Measurements from ENCODE around the gene STT3A.
A peak's percentile ranks its signal among the peaks of the same experiment; 100 is the strongest.

The STT3A gene

DNA sequence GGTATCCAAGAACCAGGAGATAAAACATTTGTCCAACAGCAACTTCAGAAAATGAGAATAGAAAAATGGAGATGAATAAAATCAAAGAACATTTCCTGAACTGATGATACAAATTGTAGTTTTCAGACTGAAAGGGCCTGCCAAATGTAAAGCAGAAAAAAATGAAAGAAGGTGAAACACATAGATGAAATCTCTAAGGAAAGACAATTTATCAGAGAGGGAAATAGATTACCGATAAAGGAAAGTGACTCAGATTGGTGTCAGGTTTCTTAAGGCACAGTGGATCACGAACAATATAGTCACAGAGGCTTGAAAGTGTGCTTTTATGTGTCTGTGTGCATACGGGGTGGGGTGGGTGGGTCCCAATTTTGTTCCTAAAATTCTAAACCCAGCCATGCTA lies 4.1 kb upstream of the STT3A start:
- no peak for DNase-seq (ENCODE audit: low spot score)

DNA sequence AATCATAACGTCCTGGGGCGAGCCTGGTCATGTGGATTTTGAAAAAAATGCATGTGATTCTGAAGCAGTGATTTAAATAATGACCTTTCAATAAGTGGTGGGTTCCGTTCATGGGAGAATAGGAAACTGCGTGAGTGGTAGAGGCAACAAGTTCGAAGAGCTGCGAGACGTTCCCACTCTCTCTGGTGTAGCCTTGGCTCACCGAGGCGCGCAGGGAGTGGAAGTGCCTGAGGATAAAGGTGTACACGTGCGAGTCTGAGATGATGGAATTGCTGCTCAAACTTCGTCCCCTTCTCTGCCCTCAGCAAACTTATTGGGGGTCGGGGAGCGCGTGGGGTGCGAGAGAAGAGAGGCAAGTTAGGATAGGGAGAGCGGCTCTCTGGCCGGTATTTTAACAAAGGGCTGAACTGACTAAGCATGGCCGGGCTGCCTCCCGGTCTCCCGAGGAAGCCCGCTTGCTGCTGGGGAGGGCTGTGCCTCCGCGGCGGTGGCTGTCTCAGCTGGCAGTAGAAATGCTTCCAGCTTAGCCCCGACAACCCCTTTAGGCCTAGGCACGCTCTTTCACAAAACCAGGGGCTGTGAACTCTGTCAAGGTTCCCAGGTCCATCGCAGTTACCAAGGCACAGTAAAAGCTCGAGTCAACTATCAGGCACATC lies 875 bp upstream of the STT3A start:
- DNase-seq (ENCODE audit: low spot score): peak; percentile 50

DNA sequence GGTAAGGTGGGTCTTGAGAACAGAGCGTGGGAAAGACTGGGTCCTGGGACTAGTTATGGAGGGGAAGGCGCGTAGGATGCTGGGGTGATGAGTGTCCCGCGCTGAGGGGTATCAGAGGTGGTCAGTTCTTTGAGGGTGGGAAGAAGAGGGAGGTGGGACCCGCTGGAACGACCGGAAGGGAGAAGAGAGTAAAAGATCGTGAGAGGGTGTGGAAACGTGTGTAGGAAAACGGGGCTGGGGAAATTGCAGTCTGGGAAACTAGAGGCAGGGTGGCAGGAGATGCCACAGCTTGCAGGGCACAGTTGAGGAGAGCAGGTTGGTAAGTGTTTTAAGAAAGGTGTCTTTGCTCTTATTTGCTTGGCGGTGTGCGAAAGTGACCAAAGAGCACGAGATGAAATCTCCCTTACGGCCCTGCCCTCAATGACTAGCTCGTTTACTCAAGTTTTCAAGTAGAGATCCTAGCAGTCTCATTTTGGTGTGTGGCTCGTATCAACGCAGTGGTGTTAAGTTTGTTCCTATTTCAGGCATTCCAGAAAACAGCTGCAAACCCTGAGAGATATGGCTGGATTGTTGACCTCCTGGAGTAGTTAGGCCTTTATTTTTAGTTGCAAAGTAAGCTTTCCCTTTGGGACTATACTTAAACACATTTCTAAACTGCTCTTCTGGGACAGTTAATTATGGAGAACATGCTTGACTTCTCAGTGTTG lies 615 bp downstream of the STT3A start:
- DNase-seq (ENCODE audit: low spot score): peak; percentile 66

DNA sequence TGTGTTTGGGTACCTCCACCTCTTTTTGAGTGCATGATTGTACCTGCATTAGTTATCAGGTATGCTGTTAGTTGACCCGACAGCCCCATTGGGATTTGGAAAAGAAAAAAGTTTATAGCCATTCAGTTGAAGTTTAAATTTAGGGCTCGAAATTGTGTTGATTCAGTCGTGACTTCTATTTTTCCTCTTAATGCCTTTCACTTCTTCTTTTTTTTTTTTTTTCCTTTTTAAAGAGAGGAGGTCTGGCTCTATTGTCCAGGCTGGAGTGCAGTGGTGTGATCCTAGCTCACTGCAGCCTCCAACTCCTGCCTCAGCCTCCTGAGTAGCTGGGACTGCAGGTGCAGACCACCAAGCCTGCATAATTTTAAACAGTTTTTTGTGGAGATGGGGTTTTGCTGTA lies 2.3 kb downstream of the STT3A start:
- DNase-seq (ENCODE audit: low spot score): no peak

DNA sequence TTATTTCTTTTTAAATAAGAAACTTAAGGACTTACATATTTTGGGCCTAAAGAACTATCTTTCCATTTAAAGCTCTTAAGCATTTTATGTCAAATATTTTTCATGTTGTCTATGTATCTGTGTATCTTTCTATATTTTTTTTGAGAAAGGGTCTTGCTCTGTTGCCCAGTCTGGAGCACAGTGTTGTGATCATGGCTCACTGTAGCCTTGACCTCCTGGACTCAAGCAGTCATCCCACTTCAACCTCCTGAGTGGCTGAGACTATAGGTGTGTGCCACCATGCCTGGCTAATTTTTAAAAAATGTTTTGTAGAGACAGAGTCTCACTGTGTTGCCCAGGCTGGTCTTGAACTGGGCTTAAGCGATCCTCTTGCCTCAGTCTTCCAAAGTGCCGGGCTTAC lies 8.0 kb downstream of the STT3A start:
- no peak for DNase-seq (ENCODE audit: low spot score)

DNA sequence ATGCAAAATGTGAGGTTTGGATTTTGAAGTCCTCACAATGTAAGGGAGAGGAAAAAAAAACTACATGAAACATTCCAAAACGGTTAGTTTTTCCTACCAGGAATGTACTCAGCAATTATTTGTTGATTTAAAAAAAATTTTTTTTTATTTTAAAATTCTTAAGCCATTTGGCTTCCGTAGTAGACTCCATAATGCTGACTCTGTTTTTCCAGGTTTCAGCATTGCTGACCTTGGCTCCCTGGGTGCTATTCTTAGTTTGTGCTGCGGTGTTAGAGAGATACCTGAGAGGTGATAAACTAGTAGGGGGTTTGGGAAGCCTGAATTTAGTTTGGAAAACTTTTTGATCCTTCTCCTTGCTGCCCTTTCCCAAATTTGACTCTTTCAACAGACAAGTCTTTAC lies 10.6 kb downstream of the STT3A start:
- no peak for DNase-seq (ENCODE audit: low spot score)

DNA sequence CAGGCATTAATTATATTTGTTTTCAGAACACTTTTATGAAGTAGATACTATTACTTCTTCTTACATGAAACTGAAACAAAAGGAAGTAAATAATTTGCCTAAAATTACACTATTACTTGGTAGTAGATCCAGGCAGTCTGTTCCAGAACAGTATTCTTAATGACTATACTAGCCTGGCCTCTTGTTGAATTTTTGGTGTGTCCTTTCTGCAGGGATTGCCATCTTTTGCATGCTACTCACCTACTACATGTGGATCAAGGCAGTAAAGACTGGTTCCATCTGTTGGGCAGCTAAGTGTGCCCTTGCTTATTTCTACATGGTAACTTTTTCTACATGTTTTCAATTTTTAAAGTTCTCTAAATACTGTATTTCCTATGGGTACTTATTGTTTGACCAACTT lies 12.8 kb downstream of the STT3A start:
- no peak for DNase-seq (ENCODE audit: low spot score)

DNA sequence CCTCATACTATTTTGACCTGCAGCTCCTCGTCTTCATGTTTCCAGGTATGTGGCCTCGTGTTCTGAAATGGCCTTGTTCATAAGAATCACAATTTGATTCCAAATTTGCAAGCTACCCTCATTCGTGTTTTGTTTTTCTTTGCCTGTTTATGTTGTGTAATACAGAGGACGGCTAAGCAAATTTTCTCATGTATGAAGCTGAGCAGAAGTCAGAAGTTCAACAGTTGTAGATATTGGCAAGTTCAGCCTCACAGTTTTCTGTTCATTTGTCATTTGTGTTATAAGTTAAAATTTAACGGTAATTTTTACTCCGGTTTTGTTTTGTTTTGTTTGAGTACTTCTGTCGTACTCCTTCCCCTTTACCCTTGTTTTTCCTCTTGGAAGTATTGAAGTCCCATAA lies 16.9 kb downstream of the STT3A start:
- DNase-seq (ENCODE audit: low spot score): no peak

DNA sequence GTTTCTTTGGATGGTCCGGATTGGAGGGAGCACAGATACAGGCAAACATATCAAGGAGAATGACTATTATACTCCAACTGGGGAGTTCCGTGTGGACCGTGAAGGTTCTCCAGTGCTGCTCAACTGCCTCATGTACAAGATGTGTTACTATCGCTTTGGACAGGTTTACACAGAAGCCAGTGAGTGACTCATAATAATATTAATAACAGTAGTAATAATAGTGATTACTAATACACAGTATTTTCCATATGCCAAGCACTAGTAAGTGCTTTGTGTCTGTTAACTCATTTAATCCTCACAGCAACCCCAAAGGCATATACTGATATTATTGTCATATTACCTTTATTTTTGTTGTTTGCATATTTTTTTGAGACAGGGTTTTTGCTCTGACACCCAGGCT lies 25.7 kb downstream of the STT3A start:
- DNase-seq (ENCODE audit: low spot score): no peak

DNA sequence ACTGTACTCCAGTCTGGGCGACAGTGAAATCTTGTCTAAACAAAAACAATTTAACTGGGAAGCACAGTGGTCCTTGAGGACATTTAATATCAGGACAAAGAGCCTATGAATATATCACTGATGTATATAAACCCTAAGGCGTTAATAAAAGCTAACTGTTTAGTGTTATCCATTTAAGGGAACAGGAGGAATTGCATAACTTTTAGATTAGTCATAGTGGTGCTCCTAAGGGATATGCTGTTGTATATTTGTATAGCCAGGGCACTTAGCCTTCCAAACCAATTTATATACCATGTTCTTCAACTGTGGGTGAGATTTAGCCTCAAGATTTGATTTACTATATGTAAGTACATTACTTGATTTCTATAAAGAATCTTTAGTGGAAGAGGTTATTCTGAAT lies 29.3 kb downstream of the STT3A start:
- no peak for DNase-seq (ENCODE audit: low spot score)

DNA sequence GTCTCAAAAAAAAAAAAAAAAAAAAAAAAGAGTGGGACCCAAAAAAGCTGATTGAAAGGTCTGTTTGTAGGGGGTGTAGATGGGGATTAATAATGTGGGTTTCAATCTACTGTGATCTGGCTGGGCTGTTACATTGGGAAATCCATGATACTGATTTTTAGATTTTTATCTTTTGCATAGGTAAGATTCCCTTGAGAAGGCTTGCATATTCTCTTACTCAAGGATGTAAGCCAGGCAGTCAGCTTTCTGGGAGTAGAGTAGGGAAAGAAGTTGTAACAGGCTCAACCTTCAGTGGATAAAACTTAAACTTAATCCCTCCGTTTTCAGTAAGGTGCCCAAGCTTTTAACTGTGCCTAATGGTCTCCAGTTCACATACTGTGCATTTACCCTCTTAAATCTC lies 30.4 kb downstream of the STT3A start:
- no peak for DNase-seq (ENCODE audit: low spot score)

DNA sequence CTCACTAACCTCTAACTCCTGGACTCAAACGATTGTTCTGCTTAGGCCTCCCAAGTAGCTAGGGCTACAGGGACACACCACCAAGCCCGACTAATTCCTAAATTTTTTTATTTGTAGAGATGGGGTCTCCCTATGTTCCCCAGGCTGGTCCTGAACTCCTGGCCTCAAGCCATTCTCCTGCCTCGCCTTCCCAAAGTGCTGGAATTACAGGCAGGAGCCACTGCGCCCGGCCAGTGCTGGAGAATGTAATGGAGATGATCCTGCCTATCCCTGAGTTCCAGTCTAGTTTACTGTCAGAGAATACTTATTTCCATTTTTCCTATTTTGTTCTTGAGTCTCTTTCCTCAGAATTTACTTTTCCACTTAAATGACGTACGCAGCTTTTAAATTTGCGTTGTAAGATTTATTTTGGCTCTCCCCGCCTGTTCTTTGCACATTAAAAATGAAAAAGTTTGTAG lies 32.1 kb downstream of the STT3A start, which contains the start of gene CHEK1:
Gene CHEK1 (plus strand): TSS at position 408 of the 458 bp plus-strand sequence. CDS start 1,606 bp downstream, outside the sequence.
- no peak for DNase-seq (ENCODE audit: low spot score)

DNA sequence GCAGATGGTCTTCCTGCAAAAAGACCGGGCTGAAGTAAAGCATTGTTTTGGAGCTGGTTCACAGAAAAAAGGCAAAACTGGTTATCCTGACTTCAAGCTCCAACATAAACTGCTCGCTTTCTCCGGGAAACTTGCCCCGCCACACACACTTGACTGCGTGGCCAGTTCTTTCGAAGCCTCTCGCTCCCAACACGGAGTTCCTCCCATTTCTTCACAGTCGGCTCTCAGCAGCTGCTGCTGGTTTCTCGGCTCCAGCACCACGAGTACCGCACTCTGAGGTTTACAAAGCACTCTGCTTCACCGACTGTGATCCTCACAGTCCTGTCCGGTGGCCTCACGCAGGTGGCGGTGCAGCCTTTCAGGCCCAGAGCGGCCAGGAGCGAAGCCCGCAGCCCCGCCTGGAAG lies 32.6 kb downstream of the STT3A start:
- no peak for DNase-seq (ENCODE audit: low spot score)

DNA sequence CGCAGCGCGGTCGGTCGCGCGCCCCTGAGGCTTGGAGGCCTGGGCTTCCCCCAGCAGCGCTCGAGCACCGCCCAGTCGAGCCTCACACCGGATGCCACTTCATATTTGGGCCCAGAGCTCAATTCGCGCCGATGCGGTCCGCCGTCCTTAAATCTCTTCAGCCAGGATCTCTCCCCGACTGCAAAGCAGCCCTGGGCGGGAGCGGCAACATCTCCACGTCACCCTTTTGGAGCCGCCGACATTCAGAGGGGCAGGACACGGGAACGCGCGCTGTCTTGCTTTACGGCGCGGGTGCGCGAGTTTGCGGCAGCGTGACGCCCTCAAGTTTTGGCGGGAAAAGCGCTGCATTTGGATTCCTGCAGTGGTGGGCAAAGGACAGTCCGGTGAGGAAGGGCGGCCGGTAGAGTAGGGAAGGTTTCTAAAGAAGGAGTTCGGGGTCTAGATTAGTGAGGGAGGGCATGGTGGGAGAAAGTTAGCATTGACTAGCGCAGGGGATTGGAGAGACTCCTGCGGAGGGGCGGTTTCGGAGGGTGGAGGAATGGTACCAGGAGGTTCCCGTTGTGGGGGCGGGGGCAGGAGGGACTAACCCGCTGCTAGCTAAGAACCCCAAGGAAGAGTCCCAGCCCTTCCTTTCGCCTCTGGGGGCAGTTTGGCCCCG lies 33.1 kb downstream of the STT3A start:
- DNase-seq (ENCODE audit: low spot score): peak; percentile 71

DNA sequence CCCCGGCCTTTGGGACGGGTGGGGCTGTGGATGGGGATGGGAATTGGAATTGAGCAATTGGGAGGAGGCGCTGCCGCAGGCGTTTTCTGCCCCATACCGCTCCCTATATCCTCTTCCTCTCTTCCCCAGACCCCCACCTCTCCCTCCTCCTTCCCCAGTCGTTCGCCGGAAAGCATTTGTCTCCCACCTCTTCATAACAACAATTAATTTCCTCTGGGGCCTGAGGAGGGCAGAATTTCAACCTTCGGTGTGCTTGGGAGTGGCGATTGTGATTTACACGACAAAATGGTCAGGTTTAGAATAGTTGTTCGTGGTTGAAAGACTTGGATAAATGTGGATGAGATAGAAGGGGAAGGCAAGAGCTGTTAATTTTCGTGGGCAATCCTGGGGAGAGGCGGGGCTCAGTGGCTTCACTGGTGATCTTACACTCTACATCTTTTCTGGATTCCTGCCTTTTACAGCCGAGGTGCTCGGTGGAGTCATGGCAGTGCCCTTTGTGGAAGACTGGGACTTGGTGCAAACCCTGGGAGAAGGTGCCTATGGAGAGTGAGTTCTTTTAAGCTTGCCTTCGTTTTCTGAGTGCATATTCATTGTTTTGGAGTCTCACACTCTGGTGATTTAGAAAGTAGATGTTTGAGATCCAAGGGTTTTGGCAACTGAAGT lies 33.8 kb downstream of the STT3A start:
- no peak for DNase-seq (ENCODE audit: low spot score)

DNA sequence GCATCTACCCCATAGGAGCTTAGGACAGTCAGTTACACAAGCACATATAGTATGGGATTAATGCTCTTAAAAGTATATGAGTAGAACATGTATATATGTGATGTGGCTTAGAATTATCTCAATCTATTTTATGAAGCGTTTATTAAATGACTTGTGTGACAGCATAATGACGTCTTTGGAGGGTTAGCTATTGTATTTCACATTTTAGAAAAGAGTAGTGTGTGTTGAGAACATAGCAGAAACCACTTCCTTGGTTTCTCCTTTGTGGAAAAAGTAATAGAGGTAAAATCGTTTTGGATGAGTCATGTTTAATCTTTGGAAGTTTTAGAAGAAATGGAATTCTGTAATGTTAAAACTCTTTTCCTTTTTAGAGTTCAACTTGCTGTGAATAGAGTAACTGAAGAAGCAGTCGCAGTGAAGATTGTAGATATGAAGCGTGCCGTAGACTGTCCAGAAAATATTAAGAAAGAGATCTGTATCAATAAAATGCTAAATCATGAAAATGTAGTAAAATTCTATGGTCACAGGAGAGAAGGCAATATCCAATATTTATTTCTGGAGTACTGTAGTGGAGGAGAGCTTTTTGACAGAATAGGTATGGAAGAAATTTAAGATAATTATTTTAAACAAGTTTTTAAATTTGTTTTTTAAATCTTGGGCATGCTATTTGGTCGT lies 34.7 kb downstream of the STT3A start:
- no peak for DNase-seq (ENCODE audit: low spot score)

DNA sequence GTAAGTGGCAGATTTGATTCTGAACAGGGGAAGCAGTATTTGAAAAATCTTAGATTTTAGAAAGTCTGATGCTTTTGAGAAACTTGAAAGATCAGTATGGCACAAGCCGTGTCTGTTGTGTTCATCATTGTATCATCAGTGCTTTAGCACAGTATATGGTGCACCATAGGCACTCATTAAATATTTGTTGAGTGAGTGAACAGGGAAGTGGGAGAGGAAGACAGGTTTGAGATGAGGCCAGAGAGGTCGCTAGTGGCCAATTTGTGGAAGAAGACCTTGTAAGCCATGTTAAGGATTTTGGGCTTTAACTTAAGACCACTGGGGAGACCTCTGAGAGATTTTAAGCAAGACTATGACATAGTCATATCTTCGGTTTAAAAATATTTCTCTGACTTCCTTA lies 45.2 kb downstream of the STT3A start:
- no peak for DNase-seq (ENCODE audit: low spot score)

DNA sequence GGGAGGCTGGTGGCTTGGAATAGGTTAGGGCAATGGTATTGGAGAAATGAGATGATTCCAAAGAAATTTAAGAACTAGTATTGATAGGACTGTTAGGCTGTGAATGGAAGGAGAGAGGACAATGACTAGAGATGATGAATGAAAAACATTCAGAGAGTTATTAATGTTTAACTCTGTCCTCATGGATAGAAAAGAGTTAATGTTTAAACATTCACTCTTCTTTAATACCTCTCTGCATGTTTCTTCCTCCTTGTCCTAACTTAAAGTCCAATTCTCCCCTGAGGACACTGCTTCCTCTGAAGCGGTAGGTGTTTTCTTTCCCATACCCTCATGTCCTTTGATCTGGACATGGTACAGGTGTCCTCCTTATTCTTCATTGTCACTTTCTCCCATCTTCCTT lies 45.7 kb downstream of the STT3A start:
- no peak for DNase-seq (ENCODE audit: low spot score)

DNA sequence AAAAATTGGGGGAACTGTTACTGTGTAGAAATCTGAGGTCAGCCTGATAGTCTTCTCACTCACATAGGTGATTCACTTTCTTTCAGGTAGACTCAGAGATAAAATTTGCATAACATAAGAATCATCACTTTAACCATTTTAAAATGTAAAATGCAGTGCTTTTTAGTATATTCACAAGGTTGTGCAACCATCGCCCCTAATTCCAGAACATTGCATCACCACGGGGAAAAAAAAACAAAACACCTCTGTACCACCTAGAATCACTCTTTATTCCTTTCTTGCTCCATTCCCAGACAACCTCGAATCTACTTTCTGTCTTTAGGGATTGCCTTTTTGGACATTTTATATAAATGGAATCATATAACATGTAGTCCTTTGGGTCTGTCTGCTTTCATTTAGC lies 53.2 kb downstream of the STT3A start:
- no peak for DNase-seq (ENCODE audit: low spot score)

DNA sequence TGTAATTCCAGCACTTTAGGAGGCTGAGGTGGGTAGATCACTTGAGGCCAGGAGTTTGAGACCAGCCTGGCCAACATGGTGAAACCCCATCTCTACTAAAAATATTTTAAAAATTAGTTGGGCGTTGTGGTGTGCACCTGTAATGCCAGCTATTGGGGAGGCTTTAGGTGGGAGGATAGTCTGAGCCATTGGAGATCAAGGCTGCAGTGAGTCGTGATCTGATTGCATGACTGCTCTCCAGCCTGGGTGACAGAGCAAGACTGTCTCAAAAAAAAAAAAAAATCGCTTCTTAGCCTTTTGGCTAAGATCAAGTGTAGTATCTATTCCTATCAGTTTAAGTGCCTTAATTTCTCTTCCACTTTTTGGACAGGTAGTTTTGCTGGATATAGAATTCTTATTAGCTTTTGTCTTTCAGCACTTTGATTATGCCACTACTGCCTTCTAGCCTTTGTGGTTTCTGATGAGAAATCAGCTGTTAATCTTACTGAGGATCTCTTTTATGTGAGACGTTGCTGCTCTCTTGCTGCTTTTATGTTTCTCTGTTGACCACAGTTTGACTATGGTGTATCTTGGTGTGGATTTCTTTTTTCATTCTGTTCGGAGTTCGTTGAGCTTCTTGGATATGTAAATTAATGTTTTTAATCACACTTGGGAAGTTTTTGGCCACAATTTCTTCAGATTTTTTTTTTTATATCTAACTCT lies 57.0 kb downstream of the STT3A start:
- DNase-seq (ENCODE audit: low spot score): no peak

DNA sequence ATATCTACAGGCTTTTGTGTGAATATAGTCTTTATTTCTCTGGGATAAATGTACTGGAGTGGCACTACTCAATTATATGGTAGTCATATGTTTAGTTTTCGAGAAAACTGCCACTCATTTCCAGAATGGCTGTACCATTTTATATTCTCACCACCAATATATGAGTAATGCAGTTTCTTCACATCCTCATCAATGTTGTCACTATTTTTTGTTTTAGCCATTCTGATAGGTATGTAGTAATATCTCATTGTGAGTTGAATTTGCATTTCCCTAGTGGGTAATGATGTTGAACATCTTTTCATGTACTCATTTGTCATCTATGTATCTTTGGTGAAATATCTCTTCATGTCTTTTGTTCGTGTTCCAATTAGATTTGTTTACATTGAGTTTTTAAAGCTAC lies 70.0 kb downstream of the STT3A start:
- no peak for DNase-seq (ENCODE audit: low spot score)

DNA sequence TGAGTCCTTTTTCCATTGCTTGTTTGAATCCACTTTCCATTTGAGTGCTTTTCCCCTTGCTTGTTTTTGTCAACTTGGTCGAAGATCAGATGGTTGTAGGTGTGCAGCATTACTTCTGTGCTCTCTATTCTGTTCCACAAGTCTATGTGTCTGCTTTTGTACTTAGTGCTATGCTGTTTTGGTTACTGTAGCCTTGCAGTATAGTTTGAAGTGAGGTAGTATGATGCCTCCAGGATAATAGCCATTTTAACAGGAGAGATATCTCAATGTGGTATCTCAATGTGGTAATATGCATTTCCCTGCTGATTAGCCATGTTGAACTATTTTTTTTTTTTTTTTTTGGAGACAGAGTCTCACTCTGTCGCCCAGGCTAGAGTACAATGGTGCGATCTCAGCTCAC lies 71.3 kb downstream of the STT3A start:
- no peak for DNase-seq (ENCODE audit: low spot score)
